ENCODE data around the gene AK9.
"Not testable (repeated sequence)": the region's sequence is repeated elsewhere in the genome, so short reads cannot be mapped to it uniquely, and the experiment has no call there.

AK9 gene

GRCh38 chr6:109612268-109612667 lies 78.7 kb downstream of the AK9 start:
- ATAC-seq, result no peak

GRCh38 chr6:109611502-109611901 lies 79.5 kb downstream of the AK9 start:
- no peak for ATAC-seq

- ATAC-seq, result no peak
These were observed 80.4 kb downstream of the AK9 start for GRCh38 chr6:109610590-109610989.

- ATAC-seq, result no peak
These were observed 81.3 kb downstream of the AK9 start for GRCh38 chr6:109609737-109610136.

- ATAC-seq, result no peak
These were observed 84.6 kb downstream of the AK9 start for GRCh38 chr6:109606359-109606758.

GRCh38 chr6:109595998-109596397 lies 95.0 kb downstream of the AK9 start:
- ATAC-seq, result no peak

GRCh38 chr6:109580519-109580918 lies 110.5 kb downstream of the AK9 start:
- no peak for ATAC-seq

- no peak for ATAC-seq
These were observed 111.6 kb downstream of the AK9 start for GRCh38 chr6:109579361-109579760.

GRCh38 chr6:109569901-109570300 lies 121.1 kb downstream of the AK9 start:
- not testable (repeated sequence) for ATAC-seq

GRCh38 chr6:109561844-109562243 lies 129.2 kb downstream of the AK9 start:
- ATAC-seq, result no peak

GRCh38 chr6:109531446-109531845 lies 159.6 kb downstream of the AK9 start:
- no peak for ATAC-seq

- ATAC-seq, result no peak
These were observed 163.0 kb downstream of the AK9 start for GRCh38 chr6:109527989-109528388.

GRCh38 chr6:109526905-109527628 lies 163.9 kb downstream of the AK9 start:
- ATAC-seq, result peak; percentile 76 to 81

GRCh38 chr6:109524129-109524528 lies 166.9 kb downstream of the AK9 start:
- no peak for ATAC-seq

GRCh38 chr6:109523478-109523877 lies 167.5 kb downstream of the AK9 start:
- no peak for ATAC-seq

GRCh38 chr6:109521080-109521479 lies 169.9 kb downstream of the AK9 start:
- no peak for ATAC-seq

- ATAC-seq, result peak in 1 of 2 donors; percentile 38
These were observed 171.4 kb downstream of the AK9 start for GRCh38 chr6:109519647-109520046.

GRCh38 chr6:109516929-109517328 lies 174.1 kb downstream of the AK9 start:
- no peak for ATAC-seq

GRCh38 chr6:109515781-109516409 lies 175.1 kb downstream of the AK9 start:
- peak; percentile 67 to 69 for ATAC-seq

GRCh38 chr6:109514946-109515345 lies 176.1 kb downstream of the AK9 start:
- peak in 1 of 2 donors; percentile 28 for ATAC-seq

- ATAC-seq, result no peak
These were observed 177.4 kb downstream of the AK9 start for GRCh38 chr6:109513571-109514071.

- ATAC-seq, result no peak
These were observed 178.7 kb downstream of the AK9 start for GRCh38 chr6:109512271-109512817.

- ATAC-seq, result no peak
These were observed 179.2 kb downstream of the AK9 start for GRCh38 chr6:109511832-109512231.

GRCh38 chr6:109510358-109510757 lies 180.6 kb downstream of the AK9 start:
- ATAC-seq, result no peak

Data from activated CD4-positive, CD25-positive, alpha-beta regulatory T cell treated with anti-CD3 and anti-CD28 coated beads, Interleukin-2, amount 50 U/mL, for 24 hours (primary cell).